GM10248 (cell line): ENCODE results near the gene DNASE1L3.
"Not testable (repeated sequence)": the region's sequence is repeated elsewhere in the genome, so short reads cannot be mapped to it uniquely, and the experiment has no call there.

Experiments
- CTCF ChIA-PET: fragments of 300-600 bp; sonication (Branson Sonifier 250); formaldehyde crosslinking; extraction: SDS; loops from one replicate; lab custom pipeline; 2021; ENCODE audit warnings: antibody characterized with exemption; lab: Yijun Ruan, JAX
- POLR2A ChIA-PET: fragments of 350-650 bp; sonication (Branson Sonifier 250); formaldehyde crosslinking; extraction: SDS; loops from one replicate; lab custom pipeline; 2020; ENCODE audit warnings: antibody characterized with exemption; lab: Yijun Ruan, JAX
- DNase-seq: peaks from one replicate; pipeline ENCODE4 v3.0.0; 2012; ENCODE audit errors: extremely low spot score
- CTCF ChIP-seq: IDR thresholded peaks from 2 replicates; pipeline ENCODE4 v1.5.1; 2012; ENCODE audit warnings: mild to moderate bottlenecking, low read depth; ENCODE audit errors: extremely low read depth, missing control alignments, control extremely low read depth

The DNASE1L3 gene

GRCh38 chr3:58236527-58237237 is 25.9 kb upstream of the DNASE1L3 start:
- ChIA-PET CTCF (interaction anchor here (0.7 to 14.1 kb wide), 5 partner anchors 19 to 229 kb away, joined by 3 to 188 read pairs (median 4); partner anchors contain the start of genes HTD2 and RPP14), POLR2A (interaction anchor here (0.6 kb wide), 1 partner anchor 45 kb away, joined by 5 read pairs; no protein-coding TSS in a partner anchor)
- DNase-seq: no peak
- no peak for TF ChIP-seq CTCF

DNA sequence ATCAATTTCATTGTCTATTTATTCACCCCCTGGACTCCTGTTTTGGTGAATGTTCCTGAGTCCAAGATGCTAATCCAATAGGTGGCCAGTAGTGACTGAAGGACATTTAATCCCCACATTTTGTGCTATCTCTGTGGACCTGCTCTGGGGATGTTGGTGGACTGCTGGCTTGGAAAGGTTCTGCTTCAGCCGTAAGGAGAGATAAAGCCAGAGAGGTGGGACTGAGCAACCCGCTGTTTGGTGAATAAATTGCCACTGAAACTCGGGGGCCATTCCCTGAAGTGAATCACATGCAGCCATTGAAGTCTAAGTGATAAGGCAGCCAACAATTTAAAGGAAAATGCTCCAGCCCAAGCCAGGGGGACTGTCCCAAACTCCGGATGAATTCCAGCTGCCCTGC is 25.2 kb upstream of the DNASE1L3 start:
- no peak for TF ChIP-seq CTCF
- ChIA-PET CTCF (interaction anchor here (0.7 to 14.1 kb wide), 3 partner anchors 19 to 229 kb away, joined by 3 to 188 read pairs (median 3); no protein-coding TSS in a partner anchor), POLR2A (interaction anchor here (0.6 kb wide), 1 partner anchor 44 kb away, joined by 5 read pairs; no protein-coding TSS in a partner anchor)
- no peak for DNase-seq

DNA sequence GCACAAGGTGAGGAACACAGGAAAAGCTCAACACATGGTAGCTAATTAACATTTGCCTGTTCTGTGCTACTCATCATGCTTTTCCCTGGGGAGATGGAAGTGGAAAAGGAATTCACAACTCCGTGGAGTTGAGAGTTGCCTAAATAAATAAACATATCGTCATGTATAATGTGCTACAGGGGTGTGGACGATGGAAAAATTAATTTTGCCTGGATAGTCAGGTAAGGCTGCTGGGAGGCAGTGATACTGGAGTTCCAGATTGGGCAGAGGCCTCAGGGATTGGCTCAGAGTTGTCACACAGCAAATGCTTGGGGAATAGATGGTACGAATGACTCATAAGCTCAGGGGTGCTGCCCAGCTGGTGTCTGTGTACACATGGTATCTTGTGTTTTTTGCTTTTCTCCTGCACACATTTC is 23.8 kb upstream of the DNASE1L3 start:
- POLR2A ChIA-PET: interaction anchor here (0.6 to 1.1 kb wide), 3 partner anchors 17 to 233 kb away, joined by 4 to 9 read pairs (median 4); partner anchors contain the start of gene HTD2

DNA sequence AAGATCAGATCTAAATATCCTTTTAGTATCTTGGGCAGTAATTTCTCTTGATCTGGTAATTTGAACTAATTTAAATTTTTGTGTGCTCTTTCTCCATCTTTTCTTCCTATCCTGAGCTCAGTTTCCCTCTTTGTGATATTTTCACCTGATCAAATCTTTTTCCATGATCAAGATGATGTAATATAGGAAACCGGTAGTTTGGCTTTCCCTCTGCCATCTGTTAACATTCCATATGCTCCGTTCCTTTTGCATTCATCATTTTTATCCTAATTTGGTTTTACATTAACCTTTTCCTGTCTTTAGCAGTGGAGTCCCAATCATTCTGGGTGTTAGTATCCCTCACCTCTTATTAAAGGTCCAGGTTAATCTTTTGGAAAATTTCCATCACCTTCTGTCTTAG is 20.9 kb upstream of the DNASE1L3 start:
- ChIA-PET POLR2A (no interaction called here), CTCF (interaction anchor here (2.4 to 14.1 kb wide), 4 partner anchors 14 to 75 kb away, joined by 8 to 188 read pairs (median 16); partner anchors contain the start of genes HTD2 and RPP14)
- DNase-seq: no peak
- TF ChIP-seq CTCF: no peak

More for the DNA sequence above, 23.8 kb upstream of the DNASE1L3 start:
- no peak for TF ChIP-seq CTCF
- CTCF ChIA-PET: interaction anchor here (1.0 to 14.1 kb wide), 8 partner anchors 7 to 72 kb away, joined by 3 to 188 read pairs (median 10); partner anchors contain the start of genes HTD2 and RPP14
- DNase-seq: no peak

- CTCF ChIA-PET: interaction anchor here (1.2 to 14.1 kb wide), 8 partner anchors 8 to 75 kb away, joined by 3 to 188 read pairs (median 6); partner anchors contain the start of genes HTD2 and RPP14
- TF ChIP-seq CTCF: no peak
- DNase-seq: no peak
- POLR2A ChIA-PET: no interaction called here
Measured at GRCh38 chr3:58230876-58231552, 20.2 kb upstream of the DNASE1L3 start.

DNA sequence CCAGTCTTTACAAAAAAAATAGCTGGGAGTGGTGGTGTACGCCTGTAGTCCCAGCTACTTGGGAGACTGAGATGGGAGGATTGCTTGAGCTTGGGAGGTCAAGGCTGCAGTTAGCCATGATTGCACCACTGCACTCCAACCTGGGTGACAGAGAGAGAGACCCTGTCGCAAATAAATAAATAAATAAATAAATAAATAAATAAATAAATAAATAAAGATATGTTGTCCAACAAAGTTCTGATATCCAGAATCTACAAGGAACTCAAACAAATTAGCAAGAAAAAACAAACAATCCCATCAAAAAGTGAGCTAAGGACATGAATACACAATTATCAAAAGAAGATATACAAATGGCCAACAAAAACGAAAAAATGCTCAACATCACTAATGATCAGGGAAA is 17.2 kb upstream of the DNASE1L3 start:
- CTCF ChIA-PET: interaction anchor here (1.5 to 14.1 kb wide), 2 partner anchors 11 to 78 kb away, joined by 4 to 188 read pairs; partner anchors contain the start of genes HTD2 and RPP14
- POLR2A ChIA-PET, DNase-seq: not testable (repeated sequence)

GRCh38 chr3:58223855-58224254 is 13.1 kb upstream of the DNASE1L3 start:
- CTCF ChIA-PET: interaction anchor here (0.8 to 13.1 kb wide), 8 partner anchors 9 to 82 kb away, joined by 3 to 188 read pairs (median 5); partner anchors contain the start of genes ABHD6, HTD2 and RPP14
- TF ChIP-seq CTCF: no peak
- DNase-seq: no peak
- POLR2A ChIA-PET: no interaction called here
